ENCODE data around the gene GPR155. TPM values are rescaled to one million over a fixed set of nuclear protein-coding genes. Genes with fewer than 3 reads are reported as not detected.

The GPR155 gene
- total RNA-seq, 2 experiments from 2014 or later, result 33.3 to 38.1 TPM

Other genes starting within 250 kb of the GPR155 start
- 10 to 100 TPM; 75.3 to 87.4 TPM for gene OLA1, start 238.5 kb downstream of the GPR155 start, total RNA-seq
- not detected for gene SP9, start 152.1 kb downstream of the GPR155 start, total RNA-seq
- gene SCRN3, start 91.3 kb downstream of the GPR155 start, total RNA-seq, result 10 to 100 TPM; 16.8 to 16.9 TPM
- 100 to 1,000 TPM; 378 to 423 TPM for gene WIPF1, start 110.8 kb upstream of the GPR155 start, total RNA-seq